HG03045 (cell line): ENCODE measurements around the gene CRBN.
A peak's percentile ranks its signal among the peaks of the same experiment; 100 is the strongest.

ENCODE experiments used
- ATAC-seq: cut with Tn5 transposase; IDR thresholded peaks from one replicate; pipeline ENCODE4 v1.9.1; 2021; ENCODE audit warnings: mild to moderate bottlenecking, moderate library complexity; ENCODE audit not compliant: unreplicated experiment

Gene CRBN

DNA sequence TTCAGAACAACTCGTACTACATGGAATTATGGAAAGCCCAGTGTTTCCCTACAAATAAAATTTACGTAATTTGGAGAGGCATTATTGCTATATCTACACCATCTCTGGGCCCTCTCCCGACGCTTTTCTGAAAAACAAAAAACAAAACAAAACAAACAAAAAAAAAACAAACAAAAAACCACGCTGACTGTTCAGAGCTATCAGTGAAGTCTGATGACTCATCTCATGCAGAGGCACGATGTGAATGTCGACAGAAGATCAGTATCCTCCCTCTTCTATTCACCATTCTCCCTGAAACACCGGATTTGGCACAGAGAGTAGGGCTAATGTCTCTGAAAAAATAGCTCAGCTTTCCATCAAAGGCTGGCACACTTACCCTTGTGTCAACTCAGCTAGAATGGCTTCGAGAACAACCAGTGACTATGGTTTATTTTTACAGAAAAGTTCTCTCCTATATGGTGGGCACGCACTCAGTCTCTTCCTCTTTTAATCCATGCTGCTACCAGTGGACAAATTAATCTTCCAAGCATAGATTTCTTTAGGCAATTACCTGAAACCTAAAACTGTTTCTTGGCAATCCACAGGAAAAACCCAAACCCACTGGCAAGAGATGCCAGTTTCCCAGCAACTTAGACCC lies 1.5 kb downstream of the CRBN start:
- no peak for ATAC-seq

DNA sequence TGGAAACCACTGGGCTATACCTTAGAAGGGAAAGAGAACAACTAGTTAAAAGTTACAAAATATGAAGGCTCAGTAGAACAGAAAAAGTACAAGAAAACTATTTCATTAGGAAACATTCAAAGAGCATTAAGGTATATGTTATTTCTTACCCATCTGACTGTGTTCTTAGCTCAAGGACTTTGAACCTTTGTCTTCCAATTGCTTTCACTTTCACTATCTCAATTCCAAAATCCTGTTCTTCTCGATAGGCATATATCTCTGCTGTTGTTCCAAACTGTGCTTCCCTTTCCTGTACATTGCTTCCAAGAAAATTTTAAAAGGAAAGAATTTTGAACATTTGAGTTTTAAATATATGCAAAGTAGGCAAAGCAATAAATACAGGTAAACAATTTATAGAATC lies 6.9 kb downstream of the CRBN start:
- ATAC-seq = no peak

DNA sequence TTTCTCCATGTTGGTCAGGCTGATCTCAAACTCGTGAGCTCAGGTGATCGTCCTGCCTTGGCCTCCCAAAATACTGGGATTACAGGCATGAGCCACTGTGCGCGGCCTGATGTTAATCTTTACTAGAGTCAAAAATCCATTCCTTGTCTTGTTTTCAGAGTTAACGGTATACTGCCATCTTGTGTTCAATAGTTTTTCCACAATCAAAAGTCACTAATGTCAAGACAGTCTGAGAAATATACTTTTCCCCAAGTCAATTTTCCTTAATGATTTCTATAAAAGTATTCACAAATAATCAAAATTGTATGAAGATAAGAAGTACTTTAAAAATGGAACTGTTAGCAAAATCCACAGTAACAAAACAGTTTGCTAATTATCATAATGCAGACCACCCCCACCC lies 8.5 kb downstream of the CRBN start:
- no peak for ATAC-seq

DNA sequence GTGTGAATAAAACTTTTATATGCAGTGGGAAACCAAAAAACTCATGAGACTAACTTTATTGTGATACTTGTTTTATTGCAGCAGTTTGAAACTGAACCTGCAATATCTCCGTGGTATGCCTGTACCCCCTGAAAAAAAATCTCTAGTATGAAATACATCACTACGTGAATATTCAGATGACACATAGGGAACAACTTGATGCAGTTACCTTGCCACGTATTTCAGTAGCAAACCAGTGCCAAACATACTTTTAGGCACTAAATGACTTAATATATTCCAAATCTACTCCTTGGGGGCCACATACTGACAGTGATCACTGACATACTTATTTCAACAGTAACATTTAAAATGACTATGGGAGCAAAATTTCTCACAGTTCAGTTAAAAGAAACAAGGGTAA lies 13.8 kb downstream of the CRBN start:
- no peak for ATAC-seq

DNA sequence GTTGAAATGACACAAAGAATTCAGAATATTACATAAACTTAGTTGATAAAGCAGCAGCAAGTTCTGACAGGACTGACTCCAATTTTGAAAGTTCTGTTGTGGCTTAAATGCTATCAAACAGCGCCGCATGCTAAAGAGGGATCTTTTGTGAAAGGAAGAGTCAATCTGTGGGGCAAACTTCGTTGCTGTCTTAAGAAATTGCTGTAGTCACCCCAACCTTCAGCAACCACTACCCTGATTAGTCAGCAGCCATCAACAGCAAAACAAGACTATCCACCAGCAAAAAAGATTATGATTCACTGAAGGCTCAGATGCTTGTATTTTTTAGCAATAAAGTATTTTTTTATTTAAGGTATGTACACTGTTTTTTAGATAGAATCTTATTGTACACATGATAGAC lies 14.2 kb downstream of the CRBN start:
- no peak for ATAC-seq

DNA sequence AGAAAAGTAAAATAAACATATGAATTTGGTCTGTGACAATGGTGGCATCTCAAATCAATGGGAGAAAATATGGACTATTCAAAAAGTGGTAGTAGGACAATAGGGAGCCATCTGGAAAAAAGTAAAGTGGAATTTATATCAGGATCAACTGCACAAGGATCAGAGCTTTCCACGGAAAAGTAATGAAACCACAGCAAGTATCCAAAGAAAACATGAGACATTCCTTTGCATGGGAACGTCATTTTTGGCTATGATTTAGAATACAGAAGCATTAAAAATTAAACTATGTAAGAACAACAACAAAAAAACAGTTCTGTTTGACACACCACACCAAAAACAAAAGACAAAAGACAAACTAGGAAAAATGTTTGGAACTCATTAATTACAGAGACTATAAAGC lies 18.7 kb downstream of the CRBN start:
- no peak for ATAC-seq

DNA sequence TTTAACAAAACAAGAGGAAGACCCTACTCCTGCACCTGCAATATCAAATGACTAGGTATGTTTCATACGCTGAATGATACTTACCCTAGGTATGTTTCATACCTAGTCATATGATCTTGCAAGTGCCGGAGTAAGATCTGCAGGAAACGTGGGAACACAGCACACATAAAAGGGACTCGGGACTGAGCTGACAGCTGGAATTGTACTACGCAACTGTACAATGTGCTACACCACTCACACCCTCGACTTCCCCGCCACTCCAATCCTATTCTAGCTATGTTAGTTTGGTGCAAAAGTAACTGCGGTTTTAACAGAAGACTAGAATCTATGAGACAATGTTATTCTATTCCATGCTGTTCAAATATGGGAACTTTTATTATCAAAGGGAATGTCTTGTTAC lies 22.0 kb downstream of the CRBN start:
- ATAC-seq = no peak

DNA sequence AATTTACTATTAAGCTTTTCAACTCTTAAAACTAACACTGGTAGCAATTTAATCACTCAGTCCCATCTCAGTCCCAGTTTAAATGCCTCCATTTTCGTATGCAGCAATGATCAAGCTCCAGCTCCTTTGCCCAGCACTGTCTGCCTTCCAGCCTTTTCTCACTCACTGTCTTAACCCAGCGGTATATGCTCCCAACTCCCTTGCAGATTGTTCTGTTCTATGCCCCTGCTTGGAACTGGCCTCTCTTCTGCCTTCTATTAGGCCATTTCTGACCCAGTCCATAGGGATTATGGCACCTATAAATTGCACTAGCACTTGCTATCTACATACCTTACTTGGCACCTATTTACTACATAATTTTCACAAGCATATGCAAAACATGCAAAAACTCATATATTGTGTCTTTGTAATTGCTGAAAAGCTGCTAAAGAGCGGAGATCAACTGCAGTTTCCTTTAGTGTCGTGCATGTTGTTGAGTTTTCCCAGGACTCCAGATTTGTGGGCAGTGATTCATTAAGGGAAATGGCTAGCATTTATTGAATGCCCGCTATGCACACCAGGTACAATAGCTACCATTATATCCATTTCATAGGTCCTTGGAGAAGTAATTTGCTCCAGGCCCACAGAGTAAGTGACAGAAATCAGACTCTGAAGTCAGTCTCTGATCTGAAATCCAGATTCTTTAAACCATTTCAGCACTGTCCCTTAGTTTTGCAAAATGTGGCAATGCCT lies 24.4 kb downstream of the CRBN start:
- no peak for ATAC-seq

DNA sequence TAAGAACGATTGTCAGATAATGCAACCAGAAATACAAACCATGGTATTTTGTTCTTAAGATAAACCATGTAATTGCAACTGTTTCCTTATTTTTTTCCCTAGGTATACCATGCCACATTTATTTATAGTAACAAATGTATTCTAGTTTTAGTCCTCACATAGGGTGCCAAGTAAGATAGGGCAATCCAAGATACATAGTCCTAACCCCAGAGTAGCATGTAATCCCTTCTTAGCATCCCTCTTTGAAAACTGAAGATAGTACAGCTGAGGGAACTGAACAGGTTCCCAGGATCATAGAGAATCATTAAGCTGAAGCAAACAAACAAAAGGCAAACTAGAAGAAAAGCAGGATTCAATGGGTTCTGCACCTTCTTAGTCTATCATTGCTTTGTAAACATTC lies 28.0 kb downstream of the CRBN start:
- no peak for ATAC-seq

DNA sequence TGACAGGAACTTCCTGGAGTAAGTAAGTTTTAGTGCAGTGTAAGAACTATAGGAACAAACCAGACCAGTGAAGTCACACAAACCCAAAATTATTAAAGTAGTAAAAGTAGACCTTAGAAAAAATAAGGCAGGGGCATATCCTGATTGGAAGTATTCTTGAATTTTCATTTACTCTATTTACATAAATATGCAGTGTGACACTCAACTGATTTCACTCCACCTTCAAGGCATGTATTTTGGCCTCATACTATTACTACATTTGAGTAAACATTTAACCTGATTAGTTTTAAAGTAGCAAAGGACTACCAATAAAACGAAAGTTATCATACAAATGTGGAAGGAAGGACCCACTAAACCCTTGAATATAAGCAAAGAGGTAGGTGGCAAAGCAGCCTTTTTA lies 29.9 kb downstream of the CRBN start:
- no peak for ATAC-seq

DNA sequence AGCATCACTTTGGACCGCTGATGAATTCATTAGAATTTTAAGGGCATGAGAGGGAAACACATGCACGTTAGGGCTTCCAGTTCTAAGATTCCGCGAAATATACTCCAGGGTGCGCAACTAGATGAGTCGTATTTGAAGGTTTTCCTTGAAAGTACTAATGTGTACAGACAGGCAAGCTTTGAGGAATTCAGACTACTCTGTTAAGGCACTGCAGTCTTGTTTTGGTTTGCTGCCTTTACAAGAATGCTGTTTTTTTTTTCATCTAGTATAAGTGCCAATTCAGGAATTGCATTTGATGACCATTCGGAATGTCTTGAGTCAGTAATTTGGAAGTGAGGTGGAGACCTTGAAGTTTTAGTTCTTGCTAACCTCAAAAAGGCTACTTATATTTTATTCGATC lies 33.7 kb downstream of the CRBN start:
- no peak for ATAC-seq

DNA sequence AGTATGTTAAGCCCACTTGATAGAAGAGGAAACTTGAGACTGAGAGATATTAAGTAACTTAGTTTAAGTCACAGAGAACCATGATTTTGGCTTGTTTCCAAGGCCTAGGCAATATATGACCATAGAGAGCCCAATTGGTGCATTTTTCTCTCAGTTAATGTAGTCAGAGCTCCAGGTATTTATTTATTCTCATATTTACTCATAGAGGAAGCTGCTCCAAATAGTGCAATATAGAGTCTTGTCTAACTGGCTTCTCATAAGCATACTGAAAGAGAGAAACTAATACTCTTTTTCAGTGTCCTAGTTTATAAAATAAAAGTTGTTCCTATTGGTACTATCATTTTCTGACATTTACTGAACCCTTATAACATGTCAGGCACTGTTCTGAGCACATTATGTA lies 37.6 kb downstream of the CRBN start:
- ATAC-seq = no peak

DNA sequence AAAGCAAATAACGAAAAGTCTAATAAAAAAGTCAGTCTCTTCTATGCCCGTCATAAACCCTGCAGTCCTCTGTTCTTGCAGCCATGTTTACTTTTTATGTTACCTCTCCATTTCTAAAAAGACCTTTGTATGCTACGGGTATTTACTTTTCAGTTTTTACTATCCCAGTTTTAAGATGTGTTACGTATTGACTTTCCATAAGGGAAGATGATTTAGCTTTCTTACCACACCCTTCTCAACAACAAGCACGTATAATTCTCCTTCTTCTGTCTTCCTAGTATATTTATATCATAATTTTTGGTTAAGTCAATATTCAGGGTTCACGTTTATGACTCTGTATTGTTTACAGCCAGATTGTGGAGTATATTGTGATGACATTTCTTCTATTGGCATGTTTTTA lies 42.0 kb downstream of the CRBN start:
- no peak for ATAC-seq

DNA sequence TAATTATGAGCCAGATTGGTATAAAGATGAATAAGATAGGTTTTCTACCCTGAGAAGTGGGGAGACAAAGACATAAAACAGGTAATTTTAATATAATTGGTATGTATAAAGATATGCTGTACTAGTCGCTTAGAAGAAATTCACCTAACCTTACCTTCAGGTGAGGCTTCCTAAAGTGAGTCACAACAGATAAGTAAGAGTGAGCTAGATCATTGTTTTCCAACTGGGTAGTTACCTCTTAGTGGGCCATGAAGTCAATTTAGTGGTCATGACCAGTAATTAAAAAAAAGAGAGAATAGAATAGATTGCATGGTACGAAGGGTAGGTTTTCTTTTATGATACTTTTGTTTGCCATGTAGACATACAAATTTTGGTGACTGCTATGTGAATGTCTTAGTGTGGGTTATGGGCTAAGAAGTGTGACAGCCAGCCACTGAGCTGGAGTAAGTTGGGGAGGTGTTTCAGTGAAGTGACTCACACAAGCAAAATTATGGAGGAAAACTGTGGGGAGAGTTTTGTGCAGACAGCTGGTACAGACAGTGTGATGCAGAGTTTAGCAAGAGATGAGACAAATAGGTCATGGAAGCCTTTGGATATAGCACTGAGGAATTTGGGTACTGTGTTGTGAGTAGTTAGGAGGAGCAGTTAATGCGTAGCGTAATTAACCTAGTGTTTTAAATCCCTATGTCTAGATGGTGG lies 44.6 kb downstream of the CRBN start:
- no peak for ATAC-seq

DNA sequence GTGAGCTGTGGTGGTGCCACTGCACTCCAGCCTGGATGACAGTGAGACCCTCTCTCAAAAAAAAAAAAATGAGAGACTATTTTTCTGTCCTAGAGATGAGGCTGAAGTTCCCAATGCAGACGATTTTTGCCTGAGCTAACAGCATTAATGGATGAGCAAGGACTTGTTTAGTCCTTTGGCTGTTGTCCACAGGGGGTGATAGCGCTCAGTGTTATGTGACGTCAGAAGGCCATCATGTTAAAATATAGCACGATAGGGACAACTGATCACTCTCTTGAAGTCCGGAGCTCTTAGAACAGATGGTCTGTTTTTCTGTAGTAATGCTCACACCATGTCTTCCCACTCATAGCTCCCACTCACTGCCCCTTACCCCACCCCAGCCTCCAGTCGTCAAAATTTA lies 46.0 kb downstream of the CRBN start:
- ATAC-seq = no peak

DNA sequence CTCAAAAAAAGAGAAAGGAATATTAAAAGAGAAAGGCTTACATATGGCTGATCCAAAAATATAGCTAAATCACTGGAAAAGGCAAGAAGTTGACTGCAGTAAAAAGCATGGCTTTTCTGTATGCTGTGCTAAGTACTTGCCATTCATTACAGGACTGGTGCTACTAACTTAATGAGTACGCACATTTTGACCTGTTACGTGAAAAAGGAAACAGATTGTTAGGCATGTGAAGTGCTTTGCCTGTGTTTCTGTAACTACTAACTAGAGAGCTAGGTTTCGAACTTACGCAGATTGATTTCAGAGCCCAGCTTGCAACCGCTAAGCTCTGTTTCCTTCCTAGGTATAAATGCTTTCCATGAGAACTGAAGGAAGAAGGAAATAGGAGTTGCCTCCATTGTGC lies 49.9 kb downstream of the CRBN start:
- ATAC-seq = no peak

DNA sequence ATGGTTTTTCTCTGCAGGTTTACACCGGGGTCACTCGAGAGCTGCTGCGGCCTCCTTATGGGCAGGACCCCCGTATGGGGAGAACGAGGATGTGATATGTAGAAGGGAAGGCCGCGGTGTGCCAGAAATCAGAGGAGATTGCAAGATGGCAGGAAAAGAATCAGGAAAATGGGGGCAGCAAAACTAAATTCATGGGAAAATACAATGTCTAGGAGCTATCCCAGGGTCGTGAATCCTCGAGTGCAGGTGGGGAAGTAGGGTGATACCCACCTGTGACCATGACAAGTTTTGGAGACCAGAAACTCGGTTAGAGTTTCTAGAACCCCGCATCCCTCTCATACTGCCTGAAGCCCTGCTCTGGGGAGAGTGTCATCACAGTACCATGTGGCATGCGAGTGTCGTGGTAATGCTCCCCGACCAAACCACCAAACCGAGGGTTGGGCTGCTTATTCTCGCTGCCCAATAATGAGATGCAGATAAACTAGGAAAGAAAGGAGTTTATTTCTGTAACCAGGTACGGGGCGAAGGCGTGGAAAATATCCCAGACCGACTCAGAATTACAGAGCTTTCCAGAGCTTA lies 52.0 kb downstream of the CRBN start:
- no peak for ATAC-seq

DNA sequence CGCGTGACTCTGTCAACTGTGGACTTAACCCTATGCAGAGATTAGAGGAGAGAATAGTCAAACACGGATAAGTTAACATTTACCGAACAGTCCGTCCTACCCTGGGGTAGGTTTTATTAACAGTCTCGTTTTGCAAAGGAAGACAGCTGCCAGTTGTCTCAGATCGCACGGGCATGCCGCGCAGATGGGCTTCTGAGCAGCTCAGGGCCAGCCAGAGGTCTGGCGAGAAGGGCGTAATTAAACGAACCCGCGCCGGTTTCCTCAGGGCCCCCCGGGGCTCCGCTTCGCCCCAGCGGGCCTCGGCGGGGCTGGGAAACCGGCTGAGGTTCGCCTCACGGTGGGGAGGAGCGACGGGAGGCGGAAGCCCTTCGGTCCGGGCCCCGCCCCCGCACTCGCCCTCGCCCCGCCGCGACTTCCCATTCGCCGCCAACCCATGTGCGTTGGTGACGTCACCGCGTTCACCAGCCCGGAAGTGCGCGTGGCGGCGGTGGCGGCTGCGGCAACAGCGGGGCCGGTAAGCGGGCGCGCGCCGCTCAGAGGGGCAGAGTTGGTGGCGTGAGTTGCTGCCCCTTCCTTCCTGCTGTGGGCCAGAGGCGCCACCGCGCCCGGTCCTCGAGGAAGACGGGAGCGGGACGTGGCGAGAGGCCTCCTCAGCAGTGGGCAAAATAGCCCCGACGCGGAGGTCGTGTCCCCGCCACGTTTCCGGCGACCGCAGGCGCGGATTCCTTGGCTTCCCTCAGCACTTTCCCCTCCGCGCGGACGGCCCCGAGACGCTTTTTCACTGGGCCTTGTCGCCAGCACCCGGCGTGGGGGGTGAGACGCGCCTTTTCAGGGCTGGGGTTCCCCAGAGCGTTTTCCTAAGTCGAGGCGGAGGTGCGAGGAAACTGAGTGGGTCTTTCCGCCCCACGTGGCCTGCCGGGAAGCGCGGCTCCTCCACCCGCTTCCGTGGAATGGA lies 52.7 kb downstream of the CRBN start, which contains the start of gene TRNT1:
TRNT1 (plus strand) TSS at position 464 of the 955 bp plus-strand sequence. CDS start 2,101 bp downstream, outside the sequence.
- ATAC-seq = peak; percentile 96

DNA sequence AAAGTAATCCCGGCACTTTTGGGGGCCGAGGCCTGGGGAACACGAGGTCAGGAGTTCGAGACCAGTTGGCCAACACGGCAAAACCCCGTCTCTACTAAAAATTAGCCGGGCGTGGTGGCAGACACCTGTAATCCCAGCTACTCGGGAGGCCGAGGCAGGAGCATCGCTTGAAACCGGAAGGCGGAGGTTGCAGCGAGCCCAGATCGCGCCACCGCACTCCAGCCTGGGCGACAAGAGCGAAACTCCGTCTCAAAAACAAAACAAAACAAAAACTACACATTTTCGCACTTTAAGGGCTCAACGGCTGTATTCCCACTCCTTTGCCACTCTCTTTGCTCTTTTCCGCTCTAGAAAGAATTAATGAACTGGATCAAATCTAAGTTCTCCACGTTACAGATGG lies 53.5 kb downstream of the CRBN start:
- no peak for ATAC-seq

DNA sequence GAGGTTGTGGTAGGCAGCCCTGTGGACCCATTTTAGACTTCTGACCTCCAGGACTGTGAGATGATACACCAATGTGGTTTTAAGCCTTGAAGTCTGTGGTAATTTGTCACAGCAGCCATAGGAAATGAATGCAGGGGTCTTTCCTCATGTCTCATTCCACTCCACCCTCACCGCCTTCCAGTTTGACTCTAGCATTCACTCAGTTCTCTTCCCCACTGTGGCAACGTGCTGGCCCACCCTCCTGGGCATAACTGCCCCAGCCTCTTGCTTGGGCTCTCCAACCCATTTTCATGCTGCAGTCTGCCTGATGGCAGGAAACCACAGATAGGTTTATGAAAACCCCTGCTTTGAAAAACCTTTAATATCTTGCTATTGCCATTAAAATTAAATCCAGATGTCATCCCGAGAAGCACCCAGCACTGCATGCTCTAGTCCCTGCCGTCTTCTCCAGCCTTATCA lies 60.1 kb downstream of the CRBN start:
- no peak for ATAC-seq

DNA sequence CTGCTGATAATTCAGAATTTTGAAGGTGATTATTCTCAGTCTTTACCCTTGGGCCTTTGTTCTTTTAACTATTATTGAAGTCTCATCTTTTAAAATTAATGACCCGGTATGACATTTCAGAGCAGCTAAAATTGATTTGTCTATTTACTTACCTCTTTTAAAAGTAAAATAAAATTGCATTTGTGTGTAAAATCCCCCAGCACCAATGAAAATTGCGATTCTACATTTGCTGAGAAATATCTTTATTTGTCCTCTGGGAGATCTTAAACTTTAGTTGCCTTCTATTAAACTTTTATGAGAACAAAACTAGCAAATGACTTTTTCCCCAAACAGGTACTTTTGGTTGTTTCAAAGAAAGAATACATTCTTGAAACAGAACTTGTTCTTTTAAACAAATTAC lies 61.8 kb downstream of the CRBN start:
- no peak for ATAC-seq
